Activated T-cell treated with anti-CD3 and anti-CD28 coated beads, Interleukin-2, amount 50 U/mL, for 4 hours (primary cell): ENCODE measurements around the gene RPL32. TPM values are rescaled to one million over a fixed set of nuclear protein-coding genes. Genes with fewer than 3 reads are reported as not detected.

ENCODE experiments used
- ATAC-seq, 2 donors: fragments of 200-7000 bp; cut with Tn5 transposase; one replicate each; pipeline ENCODE4 v1.10.0; 2021
- DNase-seq: peaks from one replicate; pipeline ENCODE4 v3.0.0-alpha.2; 2020
- H3K27me3 Mint-ChIP-seq: one replicate; pipeline ENCODE4 v1.8.0; 2021; ENCODE audit warnings: low read depth, mixed read lengths
- H3K36me3 Mint-ChIP-seq: one replicate; pipeline ENCODE4 v1.8.0; 2022; ENCODE audit warnings: mixed read lengths; ENCODE audit not compliant: insufficient read depth
- H3K4me1 Mint-ChIP-seq: one replicate; pipeline ENCODE4 v1.8.0; 2021; ENCODE audit warnings: low read depth, mixed read lengths
- H3K4me3 Mint-ChIP-seq: one replicate; pipeline ENCODE4 v1.8.0; 2021; ENCODE audit warnings: mild to moderate bottlenecking, moderate library complexity, mixed read lengths
- H3K9me3 Mint-ChIP-seq: one replicate; pipeline ENCODE4 v1.8.0; 2021; ENCODE audit warnings: mixed read lengths
- total RNA-seq, 3 donors: library from RNA; stranded (reverse); gene quantifications; one replicate each; pipeline ENCODE4 v1.2.1, GENCODE V29; 2021

RPL32 gene
- total RNA-seq, 3 donors from 2014 or later = 2,424 to 2,614 (median 2,461) TPM

DNA sequence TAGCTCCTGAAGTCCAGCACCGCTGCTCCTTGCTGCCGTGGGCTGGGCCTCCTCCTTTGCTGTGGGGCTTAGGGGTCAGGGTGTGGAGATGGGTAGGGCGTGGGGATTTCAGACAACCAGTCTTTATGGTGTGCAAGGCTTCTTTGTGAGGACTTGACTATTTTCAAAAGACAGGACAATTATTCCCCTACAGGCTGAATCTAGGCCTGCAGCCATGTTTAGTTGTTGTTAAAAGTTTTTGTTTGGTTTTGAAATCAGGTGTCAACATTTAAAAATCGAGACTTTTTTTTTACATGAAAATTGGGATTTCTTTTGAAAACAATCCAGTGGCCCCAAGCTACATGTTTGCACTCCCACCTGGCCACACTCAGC is 10.6 kb downstream of the RPL32 start:
- ATAC-seq = no peak
- DNase-seq = no peak
- Mint-ChIP-seq H3K36me3 (peaks cover 30% of the 10 kb centered on the region), H3K4me1 (peaks cover under 1% of the 10 kb centered on the region), H3K27me3 (no peaks in the 10 kb centered on the region), H3K4me3 (no peak overlapping the region), H3K9me3 (no peaks in the 10 kb centered on the region)

DNA sequence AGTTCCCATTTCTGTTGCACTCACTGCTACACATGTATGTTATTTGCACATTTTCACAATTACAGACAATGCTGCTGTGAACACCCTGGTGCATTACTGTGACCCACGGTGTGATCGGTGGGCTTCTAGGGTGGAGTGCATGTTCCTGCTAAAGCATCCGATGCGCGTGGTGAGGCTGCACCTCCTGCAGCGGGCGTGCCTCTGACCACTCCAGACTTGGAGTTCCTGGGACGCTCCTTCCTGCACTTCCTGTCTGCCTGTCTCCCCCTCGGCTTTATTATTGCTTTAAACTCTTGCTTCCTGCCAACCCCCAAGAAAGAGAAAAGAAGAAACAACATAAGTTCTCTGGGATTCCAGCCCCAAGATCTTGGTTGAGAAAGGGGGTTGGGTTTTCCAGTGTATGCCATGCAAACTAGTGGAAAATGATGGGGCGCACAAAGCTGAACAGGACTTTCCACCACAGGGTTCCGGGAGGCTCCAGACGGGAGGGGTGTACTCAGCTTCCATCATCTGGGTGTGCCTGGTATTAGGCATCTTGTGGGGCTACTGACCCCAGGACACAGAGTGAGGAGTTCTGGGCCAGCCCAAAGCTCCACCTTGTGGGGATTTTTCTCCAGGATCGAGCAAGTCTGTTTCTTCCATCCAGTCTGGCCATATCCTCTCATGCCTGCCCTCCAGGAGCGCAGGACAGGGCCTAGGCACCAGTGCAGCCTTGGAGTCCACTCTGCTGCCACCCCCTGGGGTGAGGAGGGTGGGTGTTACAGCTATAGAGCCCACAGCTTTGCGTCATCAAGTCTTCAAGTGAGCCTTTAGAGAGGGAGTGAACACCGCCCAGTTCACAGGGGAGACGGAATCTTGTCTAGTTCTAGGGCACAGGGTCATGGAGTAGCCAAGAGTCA is 11.2 kb downstream of the RPL32 start:
- H3K27me3 Mint-ChIP-seq = no peaks in the 10 kb centered on the region
- DNase-seq (no peak), ATAC-seq (peak in 1 of 2 donors; percentile 6)
- H3K9me3 Mint-ChIP-seq = no peaks in the 10 kb centered on the region
- H3K36me3 Mint-ChIP-seq = peaks cover 28% of the 10 kb centered on the region
- no peak overlapping the region for H3K4me3 Mint-ChIP-seq
- H3K4me1 Mint-ChIP-seq = no peaks in the 10 kb centered on the region

DNA sequence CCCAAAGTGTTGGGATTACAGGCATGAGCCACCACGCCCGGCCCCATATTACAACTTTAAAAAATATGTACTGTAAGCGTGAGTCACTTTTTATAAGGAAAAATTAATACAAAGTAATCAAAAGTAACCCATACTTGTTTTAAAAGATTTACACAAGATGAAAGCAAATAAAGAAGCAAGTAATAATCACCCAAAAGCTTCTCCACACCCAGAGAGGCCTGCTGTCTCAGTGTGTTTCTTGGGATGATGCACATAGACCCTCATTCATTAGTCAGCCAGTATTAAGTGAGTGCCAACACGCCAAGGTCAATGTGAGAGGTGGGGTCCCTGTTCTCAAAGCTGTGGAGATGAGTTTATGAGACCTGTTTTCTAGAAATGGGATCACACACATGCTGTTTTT is 12.0 kb downstream of the RPL32 start:
- no peaks in the 10 kb centered on the region for H3K9me3 Mint-ChIP-seq
- H3K36me3 Mint-ChIP-seq = peaks cover 26% of the 10 kb centered on the region
- H3K4me1 Mint-ChIP-seq = no peaks in the 10 kb centered on the region
- ATAC-seq (no peak), DNase-seq (no peak)
- H3K27me3 Mint-ChIP-seq = no peaks in the 10 kb centered on the region
- no peak overlapping the region for H3K4me3 Mint-ChIP-seq

DNA sequence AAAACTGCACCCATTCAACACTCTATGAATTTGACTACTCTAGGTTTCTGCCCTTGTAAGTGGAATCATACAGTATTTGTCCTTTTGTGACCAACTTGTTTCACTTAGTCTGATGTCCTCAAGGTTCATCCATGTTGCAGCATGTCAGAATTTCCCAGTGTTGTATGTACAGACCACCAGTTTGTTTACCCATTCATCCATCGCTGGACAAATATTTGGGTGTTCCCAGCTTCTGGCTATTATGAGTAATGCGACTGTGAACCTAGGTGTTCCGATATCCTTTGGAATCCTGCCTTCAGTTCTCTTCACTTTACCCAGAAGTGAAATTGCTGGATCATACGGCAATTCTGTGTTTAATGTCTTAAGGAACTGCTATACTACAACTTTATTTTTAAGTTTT is 12.6 kb downstream of the RPL32 start:
- Mint-ChIP-seq H3K36me3 (peaks cover 19% of the 10 kb centered on the region), H3K9me3 (no peaks in the 10 kb centered on the region), H3K27me3 (no peaks in the 10 kb centered on the region), H3K4me1 (no peaks in the 10 kb centered on the region), H3K4me3 (no peak overlapping the region)
- DNase-seq (no peak), ATAC-seq (no peak)

GRCh38 chr3:12825156-12825555 is 16.2 kb downstream of the RPL32 start:
- no peak overlapping the region for H3K4me3 Mint-ChIP-seq
- H3K9me3 Mint-ChIP-seq = no peaks in the 10 kb centered on the region
- H3K27me3 Mint-ChIP-seq = no peaks in the 10 kb centered on the region
- no peak for ATAC-seq
- H3K36me3 Mint-ChIP-seq = no peaks in the 10 kb centered on the region
- H3K4me1 Mint-ChIP-seq = no peaks in the 10 kb centered on the region
- DNase-seq = no peak

GRCh38 chr3:12824299-12824698 is 17.1 kb downstream of the RPL32 start:
- H3K9me3 Mint-ChIP-seq = no peaks in the 10 kb centered on the region
- H3K27me3 Mint-ChIP-seq = no peaks in the 10 kb centered on the region

DNA sequence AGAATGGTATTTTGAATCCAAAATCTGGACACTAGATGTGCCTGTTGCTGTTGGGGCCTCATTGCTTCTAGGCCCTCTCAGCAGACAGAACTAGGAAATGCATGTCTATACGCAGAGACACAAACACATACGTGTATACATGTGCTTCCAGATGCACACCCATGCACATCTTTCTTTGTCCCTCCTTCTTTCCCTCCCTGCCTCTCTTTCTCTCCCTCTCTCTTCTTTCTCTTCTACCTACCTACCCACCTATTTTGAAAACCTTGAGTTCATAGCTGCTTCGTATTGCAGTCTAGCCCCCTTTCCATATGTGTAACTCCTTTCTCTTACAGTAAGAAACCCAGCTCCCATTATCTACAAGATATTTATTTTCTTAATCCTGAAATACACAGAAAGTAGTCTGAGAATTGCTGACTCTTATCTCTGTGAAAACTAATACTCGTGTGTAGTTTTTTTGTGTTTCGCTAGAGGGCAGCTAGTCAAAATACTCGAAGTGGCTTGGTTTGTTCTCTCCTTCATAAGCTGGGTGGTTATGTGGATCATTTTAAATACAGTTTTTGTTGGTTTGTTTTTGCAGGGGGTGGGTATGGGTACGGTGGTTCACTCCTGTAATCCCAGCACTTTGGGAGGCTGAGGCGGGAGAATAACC is 18.5 kb downstream of the RPL32 start:
- ATAC-seq = no peak

More at GRCh38 chr3:12824299-12824698, 17.1 kb downstream of the RPL32 start:
- H3K4me1 Mint-ChIP-seq = no peaks in the 10 kb centered on the region
- H3K36me3 Mint-ChIP-seq = no peaks in the 10 kb centered on the region
- DNase-seq = no peak
- ATAC-seq = no peak
- no peak overlapping the region for H3K4me3 Mint-ChIP-seq

DNA sequence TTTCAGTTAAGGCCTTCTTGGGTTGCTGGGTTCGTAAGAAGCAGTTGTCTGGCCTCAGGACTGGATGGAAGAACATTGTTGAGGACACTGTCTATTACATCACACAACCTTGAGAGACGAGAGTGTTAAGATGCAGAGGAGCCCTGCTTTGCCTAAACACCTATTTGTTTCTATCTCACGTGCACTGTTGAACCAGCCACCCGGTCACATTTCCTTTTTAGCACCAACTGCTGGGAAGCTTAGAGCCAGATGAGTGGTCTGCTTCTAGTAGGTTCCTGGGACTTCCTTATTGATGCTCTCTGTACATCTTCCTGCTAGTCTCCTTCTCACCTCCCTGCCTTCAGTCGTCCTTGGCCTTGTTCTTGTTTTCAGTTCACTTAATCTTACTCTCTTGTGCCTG is 22.6 kb downstream of the RPL32 start:
- ATAC-seq (no peak), DNase-seq (no peak)
- H3K4me1 Mint-ChIP-seq = no peaks in the 10 kb centered on the region
- no peaks in the 10 kb centered on the region for H3K9me3 Mint-ChIP-seq
- H3K27me3 Mint-ChIP-seq = no peaks in the 10 kb centered on the region
- H3K4me3 Mint-ChIP-seq = no peak overlapping the region
- H3K36me3 Mint-ChIP-seq = no peaks in the 10 kb centered on the region

More for the DNA sequence above, 18.5 kb downstream of the RPL32 start:
- Mint-ChIP-seq H3K4me3 (no peak overlapping the region), H3K4me1 (no peaks in the 10 kb centered on the region), H3K36me3 (no peaks in the 10 kb centered on the region), H3K27me3 (no peaks in the 10 kb centered on the region), H3K9me3 (no peaks in the 10 kb centered on the region)
- no peak for DNase-seq

DNA sequence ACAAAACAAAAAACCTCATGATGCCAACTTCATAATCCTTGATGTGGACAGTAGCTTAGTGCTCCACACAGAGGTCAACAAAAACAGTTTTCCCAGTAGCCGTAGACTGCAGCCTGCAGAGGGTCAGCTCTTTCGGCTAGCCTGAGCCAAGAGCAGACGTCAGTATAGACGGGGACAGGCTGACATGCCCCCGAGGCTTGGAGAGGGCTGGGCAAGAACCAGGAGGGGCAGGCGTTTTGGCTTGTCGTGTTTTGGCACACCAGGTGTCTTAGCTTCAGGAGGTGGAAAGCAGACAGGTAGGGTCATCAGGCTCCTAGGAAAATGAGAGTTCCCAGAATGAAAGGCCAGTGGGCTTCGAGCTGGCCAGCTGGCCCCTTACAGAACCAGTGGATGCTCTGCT is 23.1 kb downstream of the RPL32 start:
- no peaks in the 10 kb centered on the region for H3K36me3 Mint-ChIP-seq
- no peaks in the 10 kb centered on the region for H3K9me3 Mint-ChIP-seq
- no peak for ATAC-seq
- H3K27me3 Mint-ChIP-seq = no peaks in the 10 kb centered on the region
- H3K4me3 Mint-ChIP-seq = no peak overlapping the region
- no peaks in the 10 kb centered on the region for H3K4me1 Mint-ChIP-seq
- DNase-seq = no peak

DNA sequence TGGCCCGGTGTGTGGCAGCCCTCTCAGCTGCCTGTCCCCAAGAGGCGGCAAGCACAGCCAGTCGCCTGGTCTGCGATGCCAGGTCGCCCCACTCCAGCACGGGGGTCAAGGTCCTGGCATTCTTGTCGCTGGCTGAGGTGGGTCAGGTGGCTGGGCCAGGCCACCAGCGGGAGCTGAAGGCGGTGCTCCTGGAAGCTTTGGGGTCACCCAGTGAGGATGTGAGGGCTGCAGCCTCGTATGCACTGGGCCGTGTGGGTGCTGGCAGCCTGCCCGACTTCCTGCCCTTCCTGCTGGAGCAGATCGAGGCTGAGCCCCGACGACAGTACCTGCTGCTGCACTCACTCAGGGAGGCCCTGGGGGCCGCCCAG is 24.0 kb downstream of the RPL32 start:
- H3K36me3 Mint-ChIP-seq = no peaks in the 10 kb centered on the region
- no peaks in the 10 kb centered on the region for H3K27me3 Mint-ChIP-seq
- DNase-seq (no peak), ATAC-seq (no peak)
- H3K4me3 Mint-ChIP-seq = no peak overlapping the region
- no peaks in the 10 kb centered on the region for H3K9me3 Mint-ChIP-seq
- H3K4me1 Mint-ChIP-seq = no peaks in the 10 kb centered on the region

GRCh38 chr3:12816521-12817342 is 24.6 kb downstream of the RPL32 start:
- ATAC-seq = no peak
- DNase-seq = no peak

DNA sequence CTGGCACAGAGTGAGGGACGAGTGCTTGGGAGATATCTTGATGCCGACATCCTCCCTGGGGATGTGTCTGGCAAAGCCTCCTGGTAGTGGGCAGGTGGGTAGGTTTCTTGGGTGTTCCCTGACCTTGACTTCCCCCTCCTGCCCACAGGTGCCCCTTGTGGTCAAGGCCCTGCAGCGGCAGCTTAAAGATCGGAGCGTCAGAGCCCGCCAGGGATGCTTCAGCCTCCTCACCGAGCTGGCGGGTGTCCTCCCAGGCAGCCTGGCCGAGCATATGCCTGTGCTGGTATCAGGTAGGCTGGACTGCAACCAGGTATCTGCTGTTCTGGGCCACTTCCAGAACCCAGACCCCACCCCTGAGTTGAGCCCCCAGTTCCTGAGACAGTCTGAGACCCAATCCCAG is 25.6 kb downstream of the RPL32 start:
- ATAC-seq (no peak), DNase-seq (no peak)
- Mint-ChIP-seq H3K36me3 (no peaks in the 10 kb centered on the region), H3K9me3 (no peaks in the 10 kb centered on the region), H3K4me3 (no peak overlapping the region), H3K27me3 (no peaks in the 10 kb centered on the region), H3K4me1 (peaks cover under 1% of the 10 kb centered on the region)

More at GRCh38 chr3:12816521-12817342, 24.6 kb downstream of the RPL32 start:
- Mint-ChIP-seq H3K36me3 (no peaks in the 10 kb centered on the region), H3K27me3 (no peaks in the 10 kb centered on the region), H3K9me3 (no peaks in the 10 kb centered on the region), H3K4me1 (no peaks in the 10 kb centered on the region), H3K4me3 (no peak overlapping the region)

GRCh38 chr3:12815078-12815477 is 26.3 kb downstream of the RPL32 start:
- DNase-seq (no peak), ATAC-seq (no peak)
- H3K9me3 Mint-ChIP-seq = no peaks in the 10 kb centered on the region
- no peak overlapping the region for H3K4me3 Mint-ChIP-seq
- peaks cover 5% of the 10 kb centered on the region for H3K4me1 Mint-ChIP-seq
- no peaks in the 10 kb centered on the region for H3K27me3 Mint-ChIP-seq
- H3K36me3 Mint-ChIP-seq = no peaks in the 10 kb centered on the region

- ATAC-seq (no peak), DNase-seq (no peak)
- Mint-ChIP-seq H3K4me3 (no peak overlapping the region), H3K27me3 (no peaks in the 10 kb centered on the region), H3K9me3 (no peaks in the 10 kb centered on the region), H3K36me3 (no peaks in the 10 kb centered on the region), H3K4me1 (peaks cover 7% of the 10 kb centered on the region)
Measured at GRCh38 chr3:12813967-12814366, 27.4 kb downstream of the RPL32 start.
